HEK293 (cell line): ENCODE data around the gene GLCCI1.

Experiments
- HOXD13 ChIP-seq: sonication (generic); formaldehyde crosslinking; IDR thresholded peaks from 2 replicates; pipeline ENCODE4 v1.8.0; 2022; ENCODE audit warnings: missing genetic modification reagents, borderline replicate concordance
- KLF9 ChIP-seq: fragments of 450-650 bp; formaldehyde crosslinking; IDR thresholded peaks from 2 replicates; pipeline ENCODE4 v1.5.1; 2016; ENCODE audit warnings: missing biosample characterization, missing genetic modification characterization, low read depth
- ZNF292 ChIP-seq: fragments of 450-650 bp; formaldehyde crosslinking; IDR thresholded peaks from 2 replicates; pipeline ENCODE4 v1.5.1; 2016; ENCODE audit warnings: low read depth, missing biosample characterization, missing genetic modification characterization, borderline replicate concordance
- ZNF521 ChIP-seq: fragments of 450-650 bp; formaldehyde crosslinking; IDR thresholded peaks from 2 replicates; pipeline ENCODE4 v1.5.1; 2017; ENCODE audit warnings: missing biosample characterization, mild to moderate bottlenecking, missing genetic modification characterization

GLCCI1 gene

DNA sequence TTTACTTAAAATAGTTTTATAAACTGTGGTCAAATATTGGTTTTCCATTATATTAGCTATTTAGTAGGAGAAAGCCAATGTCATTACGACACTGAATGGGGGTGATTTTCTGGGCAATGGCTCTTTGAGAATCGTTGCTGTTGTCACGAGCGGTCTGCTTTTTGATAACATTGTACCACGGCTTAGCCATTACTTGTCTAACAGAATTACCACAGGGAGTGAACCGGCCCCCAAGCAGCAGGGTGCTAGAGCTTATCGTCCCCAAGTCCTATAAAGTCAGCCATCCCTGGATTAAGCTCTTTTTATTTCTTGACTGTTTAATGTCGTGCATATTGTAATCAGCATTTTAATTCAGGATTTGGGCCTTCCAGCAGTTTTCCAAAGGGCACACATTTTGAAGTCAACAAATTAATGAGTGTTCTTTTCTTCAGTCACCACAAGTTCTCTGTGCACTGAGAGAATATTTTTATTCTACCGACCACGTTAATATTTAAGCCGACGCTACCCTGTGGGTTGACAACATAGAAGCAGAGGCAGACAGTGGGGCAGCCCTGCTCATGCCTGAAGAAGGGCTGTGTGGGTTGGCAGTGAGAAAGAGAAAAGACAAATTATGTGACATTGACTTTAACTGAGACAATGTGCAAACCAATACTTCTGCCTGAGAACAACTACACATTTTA, 167.6 kb downstream of the GLCCI1 start (continued):
- TF ChIP-seq HOXD13 (no peak), ZNF292 (tag by site-specific recombination) (no peak), KLF9 (no peak), ZNF521 (tag by site-specific recombination) (no peak)
